K562 (cell line): ENCODE measurements around the gene MCM9. TPM values are rescaled to one million over a fixed set of nuclear protein-coding genes. Genes with fewer than 3 reads are reported as not detected.

Source experiments
- ATAC-seq: fragments of 200-7000 bp; cut with Tn5 transposase; 3 replicates; pipeline ENCODE4 v1.9.1; 2020; ENCODE audit warnings: moderate library complexity
- BruUV-seq: library from RNA; stranded (reverse); fragments of 400-500 nt; replicated peaks from 2 replicates; lab custom pipeline; 2021; lab: Mats Ljungman, UMichigan
- CTCF ChIA-PET: fragments of 300-600 bp; formaldehyde crosslinking; extraction: SDS; loops from one replicate; lab custom pipeline; 2021; ENCODE audit warnings: low intra/inter-chr PET ratio; lab: Yijun Ruan, JAX
- POLR2A ChIA-PET: fragments of 300-600, 350-650 bp; sonication (Branson Sonifier 250); formaldehyde crosslinking; extraction: SDS; loops from one replicate; lab custom pipeline; 2021; ENCODE audit warnings: antibody characterized with exemption, inconsistent platforms; lab: Yijun Ruan, JAX
- DNase-seq, 4 experiments: peaks; one replicate each; pipeline versions ENCODE4 v3.0.0 to v3.0.0-alpha.2; 2011 to 2018; ENCODE audit warnings: low spot score in 3 of 4, mixed read lengths in 3 of 4; ENCODE audit errors: extremely low read depth in 1 of 4
- FAIRE-seq: peaks from 2 replicates; lab custom pipeline; 2011; peaks lifted over from hg19 to GRCh38; lab: Jason Lieb, UNC
- H2AFZ ChIP-seq: 2 replicates; pipeline ENCODE4 v1.6.0; 2011; ENCODE audit warnings: low read depth, low read length, control low read depth, inconsistent platforms
- H3K27ac ChIP-seq: fragments of 200-600 bp; 3 replicates; pipeline ENCODE4 v1.8.0; 2011; ENCODE audit warnings: low read depth, mild to moderate bottlenecking, control low read depth, inconsistent platforms, low read length, moderate library complexity, mixed read lengths; ENCODE audit errors: extremely low read depth
- H3K27me3 ChIP-seq, 2 experiments: fragments of 300-600 bp in 1 of 2; 2 replicates in 1 of 2; 3 replicates in 1 of 2; pipeline versions ENCODE4 v1.6.0 to v1.8.0; 2011; ENCODE audit warnings: inconsistent platforms in 2 of 2, low read length in 2 of 2, mild to moderate bottlenecking in 1 of 2, mixed read lengths in 1 of 2, moderate library complexity in 1 of 2; ENCODE audit not compliant: control insufficient read depth in 2 of 2, insufficient read depth in 2 of 2
- H3K36me3 ChIP-seq: fragments of 300-600 bp; 3 replicates; pipeline ENCODE4 v1.8.0; 2011; ENCODE audit warnings: mild to moderate bottlenecking, low read length, inconsistent platforms; ENCODE audit not compliant: control insufficient read depth, insufficient read depth
- H3K4me1 ChIP-seq, 2 experiments: fragments of 200-600 bp in 1 of 2; replicated peaks in 1 of 2; 2 replicates in 1 of 2; 3 replicates in 1 of 2; pipeline versions ENCODE4 v1.5.1 to v1.8.0; 2011; ENCODE audit warnings: inconsistent platforms in 2 of 2, low read length in 2 of 2, mild to moderate bottlenecking in 1 of 2, mixed read lengths in 1 of 2, moderate library complexity in 1 of 2; ENCODE audit not compliant: control insufficient read depth in 2 of 2, insufficient read depth in 2 of 2
- H3K4me2 ChIP-seq: 2 replicates; pipeline ENCODE4 v1.6.1; 2011; ENCODE audit warnings: low read length, control low read depth, inconsistent platforms, mixed read lengths; ENCODE audit not compliant: insufficient read depth
- H3K4me3 ChIP-seq: fragments of 200-600 bp; sonication (generic), shearing (Covaris generic); 2 replicates; pipeline ENCODE4 v1.5.1; 2016; ENCODE audit warnings: control low read depth, inconsistent platforms
- H3K79me2 ChIP-seq: fragments of 200-600 bp; 3 replicates; pipeline ENCODE4 v1.8.0; 2011; ENCODE audit warnings: low read length, inconsistent platforms; ENCODE audit not compliant: control insufficient read depth, insufficient read depth
- H3K9ac ChIP-seq, 2 experiments: 2 replicates each; pipeline versions ENCODE4 v1.6.0 to v1.6.1; 2011; ENCODE audit warnings: low read depth in 2 of 2, low read length in 2 of 2, control low read depth in 1 of 2, inconsistent platforms in 1 of 2, mild to moderate bottlenecking in 1 of 2, mixed read lengths in 1 of 2; ENCODE audit not compliant: insufficient read depth in 1 of 2
- H3K9me1 ChIP-seq: one replicate; pipeline ENCODE4 v1.6.0; 2011; ENCODE audit warnings: inconsistent platforms, mild to moderate bottlenecking, low read length, moderate library complexity; ENCODE audit not compliant: control insufficient read depth, insufficient read depth
- H3K9me3 ChIP-seq: replicated peaks from 2 replicates; pipeline ENCODE4 v1.5.1; 2011; ENCODE audit warnings: low read depth, low read length, inconsistent platforms; ENCODE audit not compliant: control insufficient read depth, insufficient read depth
- H4K20me1 ChIP-seq: replicated peaks from 2 replicates; pipeline ENCODE4 v1.6.1; 2011; ENCODE audit warnings: low read length, inconsistent platforms, mixed read lengths; ENCODE audit not compliant: control insufficient read depth, insufficient read depth
- ERF ChIP-seq: fragments of 450-650 bp; formaldehyde crosslinking; IDR thresholded peaks from 2 replicates; pipeline ENCODE4 v1.4.0; 2020; ENCODE audit warnings: mild to moderate bottlenecking, mixed read lengths
- GMEB1 ChIP-seq: fragments of 250-450 bp; sonication (Bioruptor Pico); IDR thresholded peaks from 2 replicates; pipeline ENCODE4 v1.4.0; 2020; ENCODE audit warnings: mild to moderate bottlenecking
- TFE3 ChIP-seq: fragments of 450-650 bp; formaldehyde crosslinking; IDR thresholded peaks from 2 replicates; pipeline ENCODE4 v1.4.0; 2020; ENCODE audit warnings: mild to moderate bottlenecking, mixed read lengths
- WGBS: fragments of 100-300 bp; shearing (Covaris generic); methylation state at CpG from one replicate; pipeline ENCODE4 v1.1.6; 2016; ENCODE audit warnings: low coverage, mixed read lengths; ENCODE audit not compliant: insufficient coverage; ENCODE audit errors: missing lambda C conversion rate; 5-methylcytosine and 5-hydroxymethylcytosine counted together
- in situ Hi-C: fragments of 300-500 bp; cut with MboI; formaldehyde crosslinking; loops from 4 replicates; pipeline ENCODE4 v1.15.0; 2018; ENCODE audit warnings: inconsistent platforms, mixed read lengths
- intact Hi-C: fragments of 100-400 bp; cut with micrococcal nuclease; formaldehyde crosslinking; loops from 2 replicates; pipeline ENCODE4 v1.14.2; 2022
- polyA plus RNA-seq, 8 experiments: library from polyadenylated mRNA; depleted of rRNA in 4 of 8; stranded (reverse) in 5 of 8; unstranded in 3 of 8; fragments of >200 nt; fragmentation: Nextera tagmentation in 2 of 8; fragmentation: Illumina TruSeq in 1 of 8; extraction: Ambion mirVana in 2 of 8; extraction: Trizol in 1 of 8; gene quantifications; 2 replicates each; pipeline versions ENCODE4 v1.2.1 to v1.2.3, GENCODE V29; 2011 to 2014; ENCODE audit warnings: inconsistent platforms in 1 of 8, missing spikeins in 1 of 8
- total RNA-seq, 7 experiments: library from RNA; depleted of rRNA in 6 of 7; stranded (reverse); fragments of >200 nt in 6 of 7; fragmentation: Illumina TruSeq in 2 of 7; extraction: Trizol in 2 of 7; gene quantifications; 2 replicates each; pipeline versions ENCODE4 v1.2.1 to v1.2.3, GENCODE V29; 2011 to 2021; ENCODE audit warnings: low replicate concordance in 1 of 7
- TF ChIP-seq, protein P1 (sequence below): IDR thresholded peaks from 2 replicates; pipeline ENCODE4 v1.6.1; 2011; ENCODE audit warnings: borderline replicate concordance, low read depth, mild to moderate bottlenecking, moderate library complexity, low read length; ENCODE audit not compliant: insufficient read depth, poor library complexity, severe bottlenecking
- TF ChIP-seq, protein P2 (sequence below): sonication (generic); formaldehyde crosslinking; IDR thresholded peaks from 2 replicates; pipeline ENCODE4 v1.8.0; 2023; ENCODE audit warnings: missing genetic modification reagents, mild to moderate bottlenecking, borderline replicate concordance
- TF ChIP-seq, protein P3 (sequence below): fragments of 450-650 bp; IDR thresholded peaks from 2 replicates; pipeline ENCODE4 v1.7.1; 2018; ENCODE audit warnings: mild to moderate bottlenecking, low read depth; ENCODE audit not compliant: partially characterized antibody

MCM9 gene
- total and polyA plus RNA-seq, 9 of the 15 experiments (the other 6 are each of a cell fraction or from before 2014, with no cell fraction given) = 4.8 to 16.7 (median 11.6) TPM

- POLR2A ChIA-PET = interaction anchor here (0.6 to 1.8 kb wide), 4 partner anchors 7 to 25 kb away, joined by 3 to 6 read pairs (median 4); no protein-coding TSS in a partner anchor
- H3K27ac ChIP-seq = no peak overlapping the region
- no peaks in the 10 kb centered on the region for H4K20me1 ChIP-seq
- in situ Hi-C loops (no loop called here), intact Hi-C loops (no loop called here)
- ATAC-seq (no peak), FAIRE-seq (no peak), DNase-seq (no peak)
- H3K9me1 ChIP-seq = no peaks in the 10 kb centered on the region
- H3K4me3 ChIP-seq = no peak overlapping the region
- CTCF ChIA-PET = no interaction called here
- no TSS peak for BruUV-seq
- H3K9ac ChIP-seq = no peak overlapping the region
- H3K79me2 ChIP-seq = 0 out of 3 replicates have a peak, but pooled peaks cover 1% of the 10 kb centered on the region
- no peak overlapping the region for H3K4me2 ChIP-seq
- peaks cover 93% of the 10 kb centered on the region for H3K36me3 ChIP-seq
- no peaks in the 10 kb centered on the region for H3K9me3 ChIP-seq
- no peaks in the 10 kb centered on the region for H3K27me3 ChIP-seq
- H3K4me1 ChIP-seq = no peaks in the 10 kb centered on the region
- no peak overlapping the region for H2AFZ ChIP-seq
- WGBS = 93% methylated on average over 1 of the region's 1 CpG
- TF ChIP-seq, protein P1, sequence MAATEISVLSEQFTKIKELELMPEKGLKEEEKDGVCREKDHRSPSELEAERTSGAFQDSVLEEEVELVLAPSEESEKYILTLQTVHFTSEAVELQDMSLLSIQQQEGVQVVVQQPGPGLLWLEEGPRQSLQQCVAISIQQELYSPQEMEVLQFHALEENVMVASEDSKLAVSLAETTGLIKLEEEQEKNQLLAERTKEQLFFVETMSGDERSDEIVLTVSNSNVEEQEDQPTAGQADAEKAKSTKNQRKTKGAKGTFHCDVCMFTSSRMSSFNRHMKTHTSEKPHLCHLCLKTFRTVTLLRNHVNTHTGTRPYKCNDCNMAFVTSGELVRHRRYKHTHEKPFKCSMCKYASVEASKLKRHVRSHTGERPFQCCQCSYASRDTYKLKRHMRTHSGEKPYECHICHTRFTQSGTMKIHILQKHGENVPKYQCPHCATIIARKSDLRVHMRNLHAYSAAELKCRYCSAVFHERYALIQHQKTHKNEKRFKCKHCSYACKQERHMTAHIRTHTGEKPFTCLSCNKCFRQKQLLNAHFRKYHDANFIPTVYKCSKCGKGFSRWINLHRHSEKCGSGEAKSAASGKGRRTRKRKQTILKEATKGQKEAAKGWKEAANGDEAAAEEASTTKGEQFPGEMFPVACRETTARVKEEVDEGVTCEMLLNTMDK = no peak
- no peak for TF ChIP-seq GMEB1 (CRISPR knock-in tag)
- TF ChIP-seq TFE3 (CRISPR knock-in tag) = no peak
- TF ChIP-seq, protein P2, sequence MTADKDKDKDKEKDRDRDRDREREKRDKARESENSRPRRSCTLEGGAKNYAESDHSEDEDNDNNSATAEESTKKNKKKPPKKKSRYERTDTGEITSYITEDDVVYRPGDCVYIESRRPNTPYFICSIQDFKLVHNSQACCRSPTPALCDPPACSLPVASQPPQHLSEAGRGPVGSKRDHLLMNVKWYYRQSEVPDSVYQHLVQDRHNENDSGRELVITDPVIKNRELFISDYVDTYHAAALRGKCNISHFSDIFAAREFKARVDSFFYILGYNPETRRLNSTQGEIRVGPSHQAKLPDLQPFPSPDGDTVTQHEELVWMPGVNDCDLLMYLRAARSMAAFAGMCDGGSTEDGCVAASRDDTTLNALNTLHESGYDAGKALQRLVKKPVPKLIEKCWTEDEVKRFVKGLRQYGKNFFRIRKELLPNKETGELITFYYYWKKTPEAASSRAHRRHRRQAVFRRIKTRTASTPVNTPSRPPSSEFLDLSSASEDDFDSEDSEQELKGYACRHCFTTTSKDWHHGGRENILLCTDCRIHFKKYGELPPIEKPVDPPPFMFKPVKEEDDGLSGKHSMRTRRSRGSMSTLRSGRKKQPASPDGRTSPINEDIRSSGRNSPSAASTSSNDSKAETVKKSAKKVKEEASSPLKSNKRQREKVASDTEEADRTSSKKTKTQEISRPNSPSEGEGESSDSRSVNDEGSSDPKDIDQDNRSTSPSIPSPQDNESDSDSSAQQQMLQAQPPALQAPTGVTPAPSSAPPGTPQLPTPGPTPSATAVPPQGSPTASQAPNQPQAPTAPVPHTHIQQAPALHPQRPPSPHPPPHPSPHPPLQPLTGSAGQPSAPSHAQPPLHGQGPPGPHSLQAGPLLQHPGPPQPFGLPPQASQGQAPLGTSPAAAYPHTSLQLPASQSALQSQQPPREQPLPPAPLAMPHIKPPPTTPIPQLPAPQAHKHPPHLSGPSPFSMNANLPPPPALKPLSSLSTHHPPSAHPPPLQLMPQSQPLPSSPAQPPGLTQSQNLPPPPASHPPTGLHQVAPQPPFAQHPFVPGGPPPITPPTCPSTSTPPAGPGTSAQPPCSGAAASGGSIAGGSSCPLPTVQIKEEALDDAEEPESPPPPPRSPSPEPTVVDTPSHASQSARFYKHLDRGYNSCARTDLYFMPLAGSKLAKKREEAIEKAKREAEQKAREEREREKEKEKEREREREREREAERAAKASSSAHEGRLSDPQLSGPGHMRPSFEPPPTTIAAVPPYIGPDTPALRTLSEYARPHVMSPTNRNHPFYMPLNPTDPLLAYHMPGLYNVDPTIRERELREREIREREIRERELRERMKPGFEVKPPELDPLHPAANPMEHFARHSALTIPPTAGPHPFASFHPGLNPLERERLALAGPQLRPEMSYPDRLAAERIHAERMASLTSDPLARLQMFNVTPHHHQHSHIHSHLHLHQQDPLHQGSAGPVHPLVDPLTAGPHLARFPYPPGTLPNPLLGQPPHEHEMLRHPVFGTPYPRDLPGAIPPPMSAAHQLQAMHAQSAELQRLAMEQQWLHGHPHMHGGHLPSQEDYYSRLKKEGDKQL (CRISPR knock-in tag) = no peak
- no peak for TF ChIP-seq ERF (CRISPR knock-in tag)
- TF ChIP-seq, protein P3, sequence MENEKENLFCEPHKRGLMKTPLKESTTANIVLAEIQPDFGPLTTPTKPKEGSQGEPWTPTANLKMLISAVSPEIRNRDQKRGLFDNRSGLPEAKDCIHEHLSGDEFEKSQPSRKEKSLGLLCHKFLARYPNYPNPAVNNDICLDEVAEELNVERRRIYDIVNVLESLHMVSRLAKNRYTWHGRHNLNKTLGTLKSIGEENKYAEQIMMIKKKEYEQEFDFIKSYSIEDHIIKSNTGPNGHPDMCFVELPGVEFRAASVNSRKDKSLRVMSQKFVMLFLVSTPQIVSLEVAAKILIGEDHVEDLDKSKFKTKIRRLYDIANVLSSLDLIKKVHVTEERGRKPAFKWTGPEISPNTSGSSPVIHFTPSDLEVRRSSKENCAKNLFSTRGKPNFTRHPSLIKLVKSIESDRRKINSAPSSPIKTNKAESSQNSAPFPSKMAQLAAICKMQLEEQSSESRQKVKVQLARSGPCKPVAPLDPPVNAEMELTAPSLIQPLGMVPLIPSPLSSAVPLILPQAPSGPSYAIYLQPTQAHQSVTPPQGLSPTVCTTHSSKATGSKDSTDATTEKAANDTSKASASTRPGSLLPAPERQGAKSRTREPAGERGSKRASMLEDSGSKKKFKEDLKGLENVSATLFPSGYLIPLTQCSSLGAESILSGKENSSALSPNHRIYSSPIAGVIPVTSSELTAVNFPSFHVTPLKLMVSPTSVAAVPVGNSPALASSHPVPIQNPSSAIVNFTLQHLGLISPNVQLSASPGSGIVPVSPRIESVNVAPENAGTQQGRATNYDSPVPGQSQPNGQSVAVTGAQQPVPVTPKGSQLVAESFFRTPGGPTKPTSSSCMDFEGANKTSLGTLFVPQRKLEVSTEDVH = no peak
These were observed 13.9 kb downstream of the MCM9 start for GRCh38 chr6:118921084-118921483.
